ENCODE measurements around the gene ADAMTS9.

ADAMTS9 gene, protein sequence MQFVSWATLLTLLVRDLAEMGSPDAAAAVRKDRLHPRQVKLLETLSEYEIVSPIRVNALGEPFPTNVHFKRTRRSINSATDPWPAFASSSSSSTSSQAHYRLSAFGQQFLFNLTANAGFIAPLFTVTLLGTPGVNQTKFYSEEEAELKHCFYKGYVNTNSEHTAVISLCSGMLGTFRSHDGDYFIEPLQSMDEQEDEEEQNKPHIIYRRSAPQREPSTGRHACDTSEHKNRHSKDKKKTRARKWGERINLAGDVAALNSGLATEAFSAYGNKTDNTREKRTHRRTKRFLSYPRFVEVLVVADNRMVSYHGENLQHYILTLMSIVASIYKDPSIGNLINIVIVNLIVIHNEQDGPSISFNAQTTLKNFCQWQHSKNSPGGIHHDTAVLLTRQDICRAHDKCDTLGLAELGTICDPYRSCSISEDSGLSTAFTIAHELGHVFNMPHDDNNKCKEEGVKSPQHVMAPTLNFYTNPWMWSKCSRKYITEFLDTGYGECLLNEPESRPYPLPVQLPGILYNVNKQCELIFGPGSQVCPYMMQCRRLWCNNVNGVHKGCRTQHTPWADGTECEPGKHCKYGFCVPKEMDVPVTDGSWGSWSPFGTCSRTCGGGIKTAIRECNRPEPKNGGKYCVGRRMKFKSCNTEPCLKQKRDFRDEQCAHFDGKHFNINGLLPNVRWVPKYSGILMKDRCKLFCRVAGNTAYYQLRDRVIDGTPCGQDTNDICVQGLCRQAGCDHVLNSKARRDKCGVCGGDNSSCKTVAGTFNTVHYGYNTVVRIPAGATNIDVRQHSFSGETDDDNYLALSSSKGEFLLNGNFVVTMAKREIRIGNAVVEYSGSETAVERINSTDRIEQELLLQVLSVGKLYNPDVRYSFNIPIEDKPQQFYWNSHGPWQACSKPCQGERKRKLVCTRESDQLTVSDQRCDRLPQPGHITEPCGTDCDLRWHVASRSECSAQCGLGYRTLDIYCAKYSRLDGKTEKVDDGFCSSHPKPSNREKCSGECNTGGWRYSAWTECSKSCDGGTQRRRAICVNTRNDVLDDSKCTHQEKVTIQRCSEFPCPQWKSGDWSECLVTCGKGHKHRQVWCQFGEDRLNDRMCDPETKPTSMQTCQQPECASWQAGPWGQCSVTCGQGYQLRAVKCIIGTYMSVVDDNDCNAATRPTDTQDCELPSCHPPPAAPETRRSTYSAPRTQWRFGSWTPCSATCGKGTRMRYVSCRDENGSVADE (N-terminal part only)

GRCh38 chr3:64687781-64688604 lies at the start of gene ADAMTS9:
Gene ADAMTS9, minus strand, starts transcription at chr3:64688000. Its CDS starts 343 bp downstream, at chr3:64687657.
- DNase-seq (ENCODE audit: low read depth in 2 of 2): no peak

GRCh38 chr3:64732576-64732975 lies 44.8 kb upstream of the ADAMTS9 start:
- no peak for DNase-seq (ENCODE audit: low read depth in 2 of 2)

DNA sequence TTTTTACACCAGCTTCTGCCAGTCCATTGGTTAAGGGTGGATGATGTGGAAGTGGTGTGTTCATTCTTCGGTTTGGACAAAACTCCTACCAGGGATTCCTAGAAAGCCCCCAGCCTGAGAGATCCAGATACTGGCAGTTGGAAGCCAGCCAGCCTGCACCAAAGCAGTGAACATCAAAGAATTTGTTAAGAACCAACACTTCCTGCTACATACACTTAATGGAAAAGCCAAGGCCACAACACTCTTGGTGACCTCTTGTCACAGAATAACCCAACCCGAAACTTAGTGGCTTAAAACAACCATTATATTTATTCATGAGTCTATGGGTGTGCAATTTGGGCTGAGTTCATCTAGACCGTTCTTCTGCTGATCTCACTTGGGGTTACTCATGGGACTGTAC lies 42.9 kb upstream of the ADAMTS9 start:
- no peak for DNase-seq (ENCODE audit: low read depth in 2 of 2)

DNA sequence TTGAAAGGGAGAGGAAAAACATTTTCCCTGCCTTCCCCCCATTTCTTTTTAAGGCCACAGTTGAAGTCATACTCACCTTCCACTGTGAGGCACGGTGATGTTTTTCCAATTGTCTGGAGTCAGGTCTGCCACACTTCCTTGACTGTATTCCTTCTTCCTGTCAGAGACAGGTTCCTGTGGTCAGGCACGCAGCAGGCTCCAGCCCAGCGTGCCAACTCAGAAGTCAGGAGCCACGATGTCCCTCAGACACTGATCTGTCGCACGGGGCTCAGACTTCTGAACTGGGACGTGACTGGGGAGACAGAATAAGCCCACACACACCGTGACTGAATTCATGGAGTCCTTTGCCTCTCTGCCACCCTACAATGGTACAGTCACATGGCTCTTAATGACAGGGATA lies 41.2 kb upstream of the ADAMTS9 start:
- DNase-seq (ENCODE audit: low read depth in 2 of 2): no peak

- DNase-seq (ENCODE audit: low read depth in 2 of 2): no peak
These were observed 40.6 kb upstream of the ADAMTS9 start for GRCh38 chr3:64728428-64728827.

DNA sequence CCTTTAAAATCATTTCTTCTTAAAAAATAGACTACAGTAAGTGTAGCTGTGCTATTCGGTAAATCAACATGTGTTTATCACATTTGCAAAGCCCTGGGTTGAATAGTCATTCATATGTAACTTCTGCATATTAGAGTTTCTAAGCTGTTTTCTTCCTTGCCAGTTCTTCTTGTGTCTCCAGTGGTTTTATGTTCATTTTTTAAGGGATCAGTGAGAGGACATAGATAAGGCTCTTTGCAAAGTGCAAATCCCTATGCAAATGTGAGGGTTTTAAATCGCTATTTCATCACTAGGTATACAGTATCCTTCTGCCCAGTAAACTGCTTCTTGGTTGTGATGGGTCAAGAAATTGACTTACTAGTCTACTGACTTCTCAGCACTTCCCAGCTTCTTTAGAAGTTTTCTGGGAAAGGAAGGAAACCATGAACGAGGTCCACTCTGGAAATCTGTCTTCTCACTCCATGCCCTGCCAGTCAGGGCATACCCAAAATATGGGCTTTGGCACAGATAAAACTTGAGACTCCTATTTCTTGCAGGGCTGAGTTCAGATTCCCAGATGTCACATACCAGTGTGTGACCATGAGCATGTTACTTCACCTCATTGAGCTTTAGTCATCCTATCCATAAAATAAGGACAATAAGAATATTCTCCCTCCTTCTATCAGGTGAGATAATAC lies 38.8 kb upstream of the ADAMTS9 start:
- DNase-seq (ENCODE audit: low read depth in 2 of 2): no peak

DNA sequence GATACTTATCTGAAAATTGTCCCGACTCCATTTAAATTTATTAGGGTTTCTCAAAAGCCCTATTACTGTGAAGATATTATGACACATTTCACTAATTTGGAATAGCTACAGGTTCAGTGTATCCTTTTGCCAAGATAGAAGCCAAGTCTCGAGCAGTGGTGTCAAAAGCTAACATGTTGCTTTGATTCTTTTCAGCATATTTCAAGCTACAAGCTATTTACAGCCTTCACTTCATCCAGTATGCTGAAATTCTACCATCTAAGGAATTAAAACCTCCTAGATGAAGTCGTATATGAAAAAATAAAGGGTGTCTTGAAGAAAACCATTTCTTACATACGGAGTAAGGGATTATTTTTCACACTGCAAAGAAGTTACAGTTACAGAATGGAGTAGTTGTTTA lies 31.2 kb upstream of the ADAMTS9 start:
- no peak for DNase-seq (ENCODE audit: low read depth in 2 of 2)

DNA sequence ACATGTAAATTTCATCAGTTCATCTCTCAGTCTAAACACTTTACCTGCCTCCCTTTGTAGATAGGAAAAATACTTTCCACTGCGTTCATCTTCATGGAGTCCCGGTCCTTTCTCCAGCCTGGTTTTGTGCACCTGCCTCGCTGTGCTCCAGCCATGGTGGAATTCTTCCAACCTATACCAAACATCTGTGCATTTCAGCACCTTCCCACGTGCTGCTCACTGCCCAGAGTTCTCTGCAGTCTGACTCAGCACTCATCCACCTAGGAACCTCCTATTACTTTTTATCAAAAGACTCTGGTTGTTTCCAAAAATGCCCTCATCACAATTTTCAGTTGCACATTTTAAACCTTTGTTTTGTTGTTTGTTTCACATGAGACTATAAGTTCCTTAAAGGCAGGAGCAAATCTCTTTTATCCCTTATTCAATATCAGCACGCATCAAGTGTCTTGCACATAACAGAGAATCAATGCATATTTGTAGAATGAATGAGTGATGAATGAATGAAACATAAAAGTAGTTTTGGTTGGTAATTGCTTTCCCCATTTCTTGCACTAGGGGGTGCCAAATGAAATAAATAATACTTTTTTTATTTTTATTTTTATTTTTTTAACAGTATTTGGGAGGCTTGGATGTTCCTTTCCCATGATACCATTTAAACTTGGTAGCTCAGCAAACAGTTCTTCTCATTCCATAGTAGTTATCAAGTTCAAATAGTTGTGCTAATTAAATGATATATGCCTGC lies 30.2 kb upstream of the ADAMTS9 start:
- no peak for DNase-seq (ENCODE audit: low read depth in 2 of 2)

- no peak for DNase-seq (ENCODE audit: low read depth in 2 of 2)
These were observed 29.6 kb upstream of the ADAMTS9 start for GRCh38 chr3:64717411-64717810.

DNA sequence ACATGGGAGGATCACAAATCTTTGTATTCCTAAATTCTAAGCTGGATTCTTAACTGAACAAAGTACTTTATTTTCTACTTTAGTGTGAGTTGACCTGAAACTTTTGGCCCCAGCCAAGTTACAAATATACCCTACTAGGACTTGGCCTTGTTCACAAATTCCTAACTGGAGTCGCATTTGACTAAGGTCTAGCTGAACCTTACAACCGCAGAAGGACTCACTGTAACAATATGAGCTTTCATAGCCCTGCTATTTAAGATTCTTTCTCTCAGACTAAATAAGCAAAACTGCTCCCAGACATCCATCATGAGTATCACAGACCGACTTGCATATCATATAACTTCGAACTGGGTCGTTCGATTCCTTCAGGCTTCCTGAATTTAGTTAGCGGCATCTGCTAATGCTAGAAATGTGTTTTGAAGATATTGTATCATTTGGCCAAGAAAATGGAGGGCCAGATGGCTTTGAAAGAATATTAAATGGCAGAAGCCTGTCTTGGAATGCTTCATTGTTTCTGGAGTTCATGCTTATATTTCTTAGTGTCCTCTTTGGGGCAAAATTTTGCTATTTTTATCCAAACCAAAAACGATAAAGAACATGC lies 28.4 kb upstream of the ADAMTS9 start:
- DNase-seq (ENCODE audit: low read depth in 2 of 2): no peak

GRCh38 chr3:64715211-64715982 lies 27.6 kb upstream of the ADAMTS9 start:
- no peak for DNase-seq (ENCODE audit: low read depth in 2 of 2)

GRCh38 chr3:64708456-64708855 lies 20.7 kb upstream of the ADAMTS9 start:
- no peak for DNase-seq (ENCODE audit: low read depth in 2 of 2)

DNA sequence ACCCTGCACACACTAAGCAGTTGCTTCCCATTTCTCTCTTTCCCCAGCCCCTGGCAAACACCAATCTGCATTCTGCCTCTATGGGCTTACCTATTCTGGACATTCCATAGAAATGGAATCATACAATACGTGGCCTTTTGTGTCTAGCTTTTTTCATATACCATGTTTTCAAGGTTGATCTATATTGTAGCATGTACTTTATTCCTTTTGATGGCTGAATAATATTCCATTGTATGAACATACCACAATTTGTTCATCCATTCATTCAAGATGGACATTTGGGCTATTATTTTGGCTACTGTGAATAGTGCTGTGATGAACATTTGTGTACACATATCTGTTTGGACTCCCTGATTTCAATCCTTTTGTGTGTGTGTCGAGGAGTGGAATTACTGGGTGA lies 18.1 kb upstream of the ADAMTS9 start:
- DNase-seq (ENCODE audit: low read depth in 2 of 2): no peak

- no peak for DNase-seq (ENCODE audit: low read depth in 2 of 2)
These were observed 9.1 kb upstream of the ADAMTS9 start for GRCh38 chr3:64696896-64697295.

GRCh38 chr3:64694114-64694513 lies 6.3 kb upstream of the ADAMTS9 start:
- DNase-seq (ENCODE audit: low read depth in 2 of 2): no peak

DNA sequence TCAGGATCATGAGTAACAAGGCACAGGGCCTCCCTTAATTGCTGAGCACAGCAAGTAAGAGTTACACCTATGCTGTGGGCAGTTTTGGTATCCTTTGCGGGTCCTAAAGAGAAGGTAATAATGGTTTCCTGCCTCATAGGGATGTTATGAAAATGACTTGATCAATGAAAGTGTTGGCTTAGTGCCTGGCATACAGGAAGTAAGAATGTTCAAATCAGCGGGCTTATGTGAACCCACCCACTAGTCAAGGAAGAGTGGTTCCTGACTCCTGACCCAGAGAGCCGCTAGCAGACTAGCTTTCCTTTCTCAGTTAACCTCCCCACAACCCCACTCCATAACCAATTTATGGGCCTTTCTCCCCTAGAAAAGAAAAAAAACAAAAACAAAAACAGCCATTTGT lies 5.2 kb upstream of the ADAMTS9 start:
- DNase-seq (ENCODE audit: low read depth in 2 of 2): no peak

DNA sequence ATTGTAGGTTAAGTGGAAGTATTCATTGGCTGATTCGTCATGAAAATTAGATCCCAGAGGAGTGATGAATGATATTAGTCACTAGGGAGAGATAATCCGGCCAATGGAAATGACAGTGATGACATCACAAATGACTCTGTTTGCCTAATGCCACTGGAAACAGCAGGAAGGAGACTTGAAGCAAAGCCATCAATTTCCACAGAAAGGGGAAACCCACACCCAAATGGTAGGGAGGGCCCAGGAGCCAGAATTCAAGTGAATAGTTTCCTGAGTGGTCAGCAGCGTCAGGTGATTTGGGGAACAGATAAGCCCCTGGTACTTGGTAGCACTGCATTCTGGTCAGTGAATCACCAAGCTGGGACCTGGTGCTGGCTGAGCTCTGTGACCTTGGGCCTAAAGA lies 3.3 kb upstream of the ADAMTS9 start:
- DNase-seq (ENCODE audit: low read depth in 2 of 2): no peak

DNA sequence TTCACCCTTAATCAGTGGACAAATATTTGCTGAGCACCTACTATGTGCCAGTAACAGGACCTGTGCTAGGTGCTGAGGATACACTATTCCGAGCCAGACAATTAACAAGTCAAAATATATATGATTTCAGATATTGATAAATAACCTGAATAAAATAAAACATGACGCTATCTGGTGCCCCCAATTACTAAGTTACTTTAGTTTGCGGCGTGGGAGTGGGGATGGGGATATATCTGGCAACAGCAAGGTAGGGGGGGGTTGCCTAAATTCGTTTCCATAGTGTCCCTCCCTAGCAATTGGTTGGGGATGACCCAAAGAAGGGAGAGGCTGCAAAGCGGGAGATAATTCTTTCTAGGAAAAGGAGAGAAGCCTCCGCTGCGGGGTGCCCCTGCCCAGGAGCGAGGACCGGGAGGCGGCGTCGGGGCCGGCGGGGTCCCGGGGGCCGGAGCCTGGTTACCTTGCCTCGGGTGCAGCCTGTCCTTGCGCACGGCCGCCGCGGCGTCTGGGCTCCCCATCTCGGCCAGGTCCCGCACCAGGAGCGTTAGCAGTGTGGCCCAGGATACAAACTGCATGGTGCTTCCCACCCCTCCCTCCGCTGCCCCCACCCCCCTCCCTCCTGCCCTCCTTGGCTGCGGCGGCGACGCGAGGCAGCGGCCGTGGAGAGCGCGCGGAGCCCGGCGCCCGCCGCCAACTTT lies 567 bp downstream of the ADAMTS9 start:
- DNase-seq (ENCODE audit: low read depth in 2 of 2): no peak

Data from stimulated activated CD8-positive, alpha-beta memory T cell treated with anti-CD3 and anti-CD28 coated beads, Interleukin-2, amount 100 ng/mL, for 1 hour (primary cell).